Measurements from ENCODE around the gene STARD10. TPM values are rescaled to one million over a fixed set of nuclear protein-coding genes. Genes with fewer than 3 reads are reported as not detected.

Gene STARD10
- total RNA-seq, 4 donors from 2014 or later: 26.6 to 75.4 (median 58.1) TPM

DNA sequence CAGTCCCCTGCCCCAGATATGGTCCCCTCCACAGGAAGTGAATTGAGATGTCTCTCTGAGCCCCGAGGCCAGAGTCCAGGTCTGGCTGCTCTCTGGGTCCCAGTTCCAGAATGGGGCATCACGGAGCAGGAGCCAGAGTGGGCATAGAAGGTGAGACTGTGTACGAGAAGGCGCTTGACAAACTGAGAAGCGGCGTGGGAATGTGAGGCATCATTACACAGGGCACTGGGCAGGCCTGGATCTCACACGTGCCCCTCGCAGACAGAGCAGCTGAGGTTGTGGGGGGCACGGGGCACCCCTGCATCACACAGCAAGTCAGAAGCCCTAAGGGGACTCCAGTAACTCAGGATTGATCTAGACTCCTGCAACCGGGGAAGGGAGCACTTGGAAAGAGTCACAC is 9.2 kb downstream of the STARD10 start:
- DNase-seq (ENCODE audit: extremely low spot score): no peak
- intact Hi-C loops (cut with DNase I): no loop called here

GRCh38 chr11:72783144-72783905 is 10.5 kb downstream of the STARD10 start:
- WGBS: 100% methylated on average over 2 of the region's 2 CpGs
- TF ChIP-seq EP300 (IDR thresholded peaks at IDR 0.05): no peak
- TF ChIP-seq, protein P1, sequence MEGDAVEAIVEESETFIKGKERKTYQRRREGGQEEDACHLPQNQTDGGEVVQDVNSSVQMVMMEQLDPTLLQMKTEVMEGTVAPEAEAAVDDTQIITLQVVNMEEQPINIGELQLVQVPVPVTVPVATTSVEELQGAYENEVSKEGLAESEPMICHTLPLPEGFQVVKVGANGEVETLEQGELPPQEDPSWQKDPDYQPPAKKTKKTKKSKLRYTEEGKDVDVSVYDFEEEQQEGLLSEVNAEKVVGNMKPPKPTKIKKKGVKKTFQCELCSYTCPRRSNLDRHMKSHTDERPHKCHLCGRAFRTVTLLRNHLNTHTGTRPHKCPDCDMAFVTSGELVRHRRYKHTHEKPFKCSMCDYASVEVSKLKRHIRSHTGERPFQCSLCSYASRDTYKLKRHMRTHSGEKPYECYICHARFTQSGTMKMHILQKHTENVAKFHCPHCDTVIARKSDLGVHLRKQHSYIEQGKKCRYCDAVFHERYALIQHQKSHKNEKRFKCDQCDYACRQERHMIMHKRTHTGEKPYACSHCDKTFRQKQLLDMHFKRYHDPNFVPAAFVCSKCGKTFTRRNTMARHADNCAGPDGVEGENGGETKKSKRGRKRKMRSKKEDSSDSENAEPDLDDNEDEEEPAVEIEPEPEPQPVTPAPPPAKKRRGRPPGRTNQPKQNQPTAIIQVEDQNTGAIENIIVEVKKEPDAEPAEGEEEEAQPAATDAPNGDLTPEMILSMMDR (IDR thresholded peaks at IDR 0.05): no peak
- no peak for TF ChIP-seq POLR2A (IDR thresholded peaks at IDR 0.05; ENCODE audit: low read depth)
- no peak for TF ChIP-seq POLR2AphosphoS5 (IDR thresholded peaks at IDR 0.05)
- H3K27me3 ChIP-seq: no peaks in the 10 kb centered on the region
- peaks cover 18 to 40% (median 35%) of the 10 kb centered on the region in 4 donors for H3K4me1 ChIP-seq
- no peak overlapping the region for H3K27ac ChIP-seq (replicated peaks in 1 of 4)
- no peaks in the 10 kb centered on the region for H3K36me3 ChIP-seq
- intact Hi-C loops (cut with DNase I): no loop called here
- DNase-seq (ENCODE audit: extremely low spot score): no peak
- H3K9me3 ChIP-seq: no peaks in the 10 kb centered on the region
- no peak overlapping the region for H3K4me3 ChIP-seq

More for the DNA sequence above, 9.2 kb downstream of the STARD10 start:
- H3K9me3 ChIP-seq: no peaks in the 10 kb centered on the region
- 93% methylated on average over 10 of the region's 10 CpGs for WGBS
- peaks cover 24 to 31% (median 30%) of the 10 kb centered on the region in 4 donors for H3K4me1 ChIP-seq
- no peaks in the 10 kb centered on the region for H3K36me3 ChIP-seq
- no peak overlapping the region for H3K27ac ChIP-seq (replicated peaks in 1 of 4)
- no peak overlapping the region for H3K4me3 ChIP-seq
- no peaks in the 10 kb centered on the region for H3K27me3 ChIP-seq
- TF ChIP-seq POLR2AphosphoS5 (IDR thresholded peaks at IDR 0.05): no peak

GRCh38 chr11:72782081-72782920 is 11.5 kb downstream of the STARD10 start:
- intact Hi-C loops (cut with DNase I): no loop called here
- Histone ChIP-seq H3K36me3 (no peaks in the 10 kb centered on the region), H3K27ac (replicated peaks in 1 of 4) (peak overlapping the region in 2 of 4 donors; percentile 65 to 68), H3K4me1 (peaks cover 21 to 49% (median 45%) of the 10 kb centered on the region in 4 donors), H3K27me3 (no peaks in the 10 kb centered on the region), H3K9me3 (no peaks in the 10 kb centered on the region), H3K4me3 (peak overlapping the region; percentile 74 to 89 (median 84))
- TF ChIP-seq EP300 (IDR thresholded peaks at IDR 0.05) (no peak), POLR2A (IDR thresholded peaks at IDR 0.05; ENCODE audit: low read depth) (no peak), POLR2AphosphoS5 (IDR thresholded peaks at IDR 0.05) (no peak)
- TF ChIP-seq, protein P1 (IDR thresholded peaks at IDR 0.05): no peak
- DNase-seq (ENCODE audit: extremely low spot score): no peak
- WGBS: 62% methylated on average over 13 of the region's 14 CpGs

- WGBS: 0% methylated on average over 2 of the region's 89 CpGs
- H3K9me3 ChIP-seq: no peaks in the 10 kb centered on the region
Measured at GRCh38 chr11:72781313-72782080, 12.3 kb downstream of the STARD10 start.

More at GRCh38 chr11:72781313-72782080, 12.3 kb downstream of the STARD10 start:
- no peaks in the 10 kb centered on the region for H3K27me3 ChIP-seq
- peak overlapping the region; percentile 39 to 68 (median 60) for H3K27ac ChIP-seq (replicated peaks in 1 of 4)
- intact Hi-C loops (cut with DNase I): no loop called here
- TF ChIP-seq, protein P1 (IDR thresholded peaks at IDR 0.05): no peak
- TF ChIP-seq EP300 (IDR thresholded peaks at IDR 0.05) (no peak), POLR2AphosphoS5 (IDR thresholded peaks at IDR 0.05) (no peak), POLR2A (IDR thresholded peaks at IDR 0.05; ENCODE audit: low read depth) (no peak)
- peak overlapping the region; percentile 74 to 89 (median 84) for H3K4me3 ChIP-seq
- no peak for DNase-seq (ENCODE audit: extremely low spot score)
- H3K36me3 ChIP-seq: peaks cover 0 to 5% (median 0%) of the 10 kb centered on the region in 4 donors
- H3K4me1 ChIP-seq: peaks cover 29 to 55% (median 49%) of the 10 kb centered on the region in 4 donors
